IMR-90 (cell line): ENCODE results near the gene DIAPH2. TPM values are rescaled to one million over a fixed set of nuclear protein-coding genes. Genes with fewer than 3 reads are reported as not detected.

Experiments used
- ATAC-seq: fragments of 200-7000 bp; cut with Tn5 transposase; 2 replicates; pipeline ENCODE4 v1.9.1; 2020; ENCODE audit warnings: low read depth, mild to moderate bottlenecking, moderate library complexity
- BruUV-seq: library from RNA; stranded (reverse); fragments of 400-500 nt; replicated peaks from 2 replicates; lab custom pipeline; 2021; lab: Mats Ljungman, UMichigan
- CTCF ChIA-PET: fragments of 300-600 bp; formaldehyde crosslinking; extraction: SDS; loops from one replicate; lab custom pipeline; 2021; ENCODE audit warnings: antibody characterized with exemption; lab: Yijun Ruan, JAX
- POLR2A ChIA-PET: fragments of 300-600 bp; sonication (Branson Sonifier 250); formaldehyde crosslinking; loops from one replicate; lab custom pipeline; 2022; ENCODE audit warnings: antibody characterized with exemption; ENCODE audit not compliant: unreplicated experiment; lab: Charles Lee
- DNase-seq: peaks from one replicate; pipeline ENCODE4 v3.0.0; 2013
- H2AFZ ChIP-seq: replicated peaks from 2 replicates; pipeline ENCODE3; 2013; ENCODE audit warnings: low read length, mild to moderate bottlenecking; ENCODE audit not compliant: poor library complexity
- H2AK5ac ChIP-seq: 2 replicates; pipeline ENCODE4 v1.6.1; 2013; ENCODE audit warnings: low read depth, low read length, inconsistent platforms
- H2AK9ac ChIP-seq: replicated peaks from 2 replicates; pipeline ENCODE3; 2013; ENCODE audit warnings: mild to moderate bottlenecking, low read depth, low read length, moderate library complexity; ENCODE audit not compliant: poor library complexity
- H2BK120ac ChIP-seq: 2 replicates; pipeline ENCODE4 v1.6.1; 2013; ENCODE audit warnings: low read depth, low read length, inconsistent platforms
- H2BK15ac ChIP-seq: 3 replicates; pipeline ENCODE4 v1.6.1; 2013; ENCODE audit warnings: low read depth, low read length, inconsistent platforms
- H2BK20ac ChIP-seq: 2 replicates; pipeline ENCODE4 v1.6.1; 2013; ENCODE audit warnings: low read depth, mild to moderate bottlenecking, inconsistent platforms, low read length, moderate library complexity
- H2BK5ac ChIP-seq: 2 replicates; pipeline ENCODE4 v1.6.1; 2013; ENCODE audit warnings: mild to moderate bottlenecking, low read depth, low read length, inconsistent platforms; ENCODE audit not compliant: poor library complexity, severe bottlenecking
- H3K14ac ChIP-seq: replicated peaks from 2 replicates; pipeline ENCODE4 v1.6.1; 2013; ENCODE audit warnings: low read depth, low read length, inconsistent platforms
- H3K18ac ChIP-seq: 2 replicates; pipeline ENCODE4 v1.6.1; 2013; ENCODE audit warnings: low read depth, low read length, control low read depth
- H3K23ac ChIP-seq: 2 replicates; pipeline ENCODE4 v1.6.1; 2013; ENCODE audit warnings: low read depth, low read length, inconsistent platforms
- H3K27ac ChIP-seq: 2 replicates; pipeline ENCODE4 v1.5.1; 2013; ENCODE audit warnings: mild to moderate bottlenecking, control low read depth, low read length; ENCODE audit not compliant: insufficient read depth
- H3K27me3 ChIP-seq: 2 replicates; pipeline ENCODE4 v1.6.1; 2013; ENCODE audit warnings: low read length; ENCODE audit not compliant: control insufficient read depth, insufficient read depth
- H3K36me3 ChIP-seq: 2 replicates; pipeline ENCODE4 v1.6.1; 2013; ENCODE audit warnings: low read length, mixed read lengths; ENCODE audit not compliant: control insufficient read depth, insufficient read depth
- H3K4ac ChIP-seq: 2 replicates; pipeline ENCODE4 v1.6.1; 2013; ENCODE audit warnings: low read depth, low read length, inconsistent platforms
- H3K4me1 ChIP-seq: 2 replicates; pipeline ENCODE4 v1.6.1; 2013; ENCODE audit warnings: low read length, mixed read lengths; ENCODE audit not compliant: control insufficient read depth, insufficient read depth
- H3K4me2 ChIP-seq: 2 replicates; pipeline ENCODE4 v1.6.1; 2013; ENCODE audit warnings: low read depth, mild to moderate bottlenecking, control low read depth, low read length, moderate library complexity
- H3K4me3 ChIP-seq: 2 replicates; pipeline ENCODE4 v1.5.1; 2013; ENCODE audit warnings: low read depth, mild to moderate bottlenecking, control low read depth, low read length, moderate library complexity; ENCODE audit not compliant: insufficient read depth
- H3K56ac ChIP-seq: 2 replicates; pipeline ENCODE4 v1.6.1; 2013; ENCODE audit warnings: low read length, inconsistent platforms; ENCODE audit not compliant: insufficient read depth; ENCODE audit errors: extremely low read depth
- H3K79me1 ChIP-seq, 2 experiments: 2 replicates each; pipeline ENCODE4 v1.6.1; 2013; ENCODE audit warnings: low read length in 2 of 2, inconsistent platforms in 1 of 2, low read depth in 1 of 2
- H3K9ac ChIP-seq: 2 replicates; pipeline ENCODE4 v1.6.1; 2013; ENCODE audit warnings: low read depth, low read length, control low read depth
- H3K9me1 ChIP-seq: 2 replicates; pipeline ENCODE4 v1.6.1; 2013; ENCODE audit warnings: low read length, inconsistent platforms; ENCODE audit not compliant: insufficient read depth
- H3K9me3 ChIP-seq: 2 replicates; pipeline ENCODE4 v1.6.1; 2013; ENCODE audit warnings: low read length; ENCODE audit not compliant: control insufficient read depth, insufficient read depth
- H4K20me1 ChIP-seq: 2 replicates; pipeline ENCODE4 v1.6.1; 2013; ENCODE audit warnings: low read length, inconsistent platforms; ENCODE audit not compliant: insufficient read depth
- H4K5ac ChIP-seq: 2 replicates; pipeline ENCODE4 v1.6.1; 2013; ENCODE audit warnings: mild to moderate bottlenecking, low read depth, low read length, control low read depth
- H4K8ac ChIP-seq, 2 experiments: 2 replicates each; pipeline ENCODE4 v1.6.1; 2013; ENCODE audit warnings: low read depth in 2 of 2, low read length in 2 of 2, control low read depth in 1 of 2, inconsistent platforms in 1 of 2
- H4K91ac ChIP-seq: 2 replicates; pipeline ENCODE4 v1.6.1; 2013; ENCODE audit warnings: low read depth, low read length, inconsistent platforms; ENCODE audit not compliant: insufficient read depth
- BHLHE40 ChIP-seq: fragments of 150-350 bp; IDR thresholded peaks from 2 replicates; pipeline ENCODE4 v1.6.1; 2016; ENCODE audit warnings: mild to moderate bottlenecking, low read depth, low read length
- CEBPB ChIP-seq: IDR thresholded peaks from 2 replicates; pipeline ENCODE4 v1.6.1; 2012; ENCODE audit warnings: low read depth, low read length, improper control_type of control experiment
- CHD1 ChIP-seq: IDR thresholded peaks from 2 replicates; pipeline ENCODE4 v1.6.1; 2012; ENCODE audit warnings: low read depth, low read length, improper control_type of control experiment
- CTCF ChIP-seq: conservative IDR thresholded peaks from 2 replicates; pipeline ENCODE4 v1.5.1; 2012; ENCODE audit warnings: mild to moderate bottlenecking, low read depth, low read length, improper control_type of control experiment
- FOS ChIP-seq: fragments of 150-350 bp; IDR thresholded peaks from 2 replicates; pipeline ENCODE4 v1.6.1; 2016; ENCODE audit warnings: low read depth, low read length
- MAFK ChIP-seq: IDR thresholded peaks from 2 replicates; pipeline ENCODE4 v1.6.1; 2012; ENCODE audit warnings: low read depth, low read length, improper control_type of control experiment
- MXI1 ChIP-seq: IDR thresholded peaks from 2 replicates; pipeline ENCODE4 v1.6.1; 2012; ENCODE audit warnings: low read depth, mild to moderate bottlenecking, low read length, moderate library complexity, borderline replicate concordance
- POLR2A ChIP-seq: IDR thresholded peaks from 2 replicates; pipeline ENCODE4 v1.6.1; 2012; ENCODE audit warnings: mild to moderate bottlenecking, low read depth, low read length
- RAD21 ChIP-seq: IDR thresholded peaks from 2 replicates; pipeline ENCODE4 v1.6.1; 2012; ENCODE audit warnings: low read length, improper control_type of control experiment
- RCOR1 ChIP-seq: IDR thresholded peaks from 2 replicates; pipeline ENCODE4 v1.6.1; 2012; ENCODE audit warnings: mild to moderate bottlenecking, low read length, improper control_type of control experiment; ENCODE audit not compliant: insufficient replicate concordance
- RFX5 ChIP-seq: IDR thresholded peaks from 2 replicates; pipeline ENCODE4 v1.8.0; 2012; ENCODE audit warnings: low read depth, mild to moderate bottlenecking, low read length, moderate library complexity
- WGBS, 2 experiments: methylation state at CpG; one replicate each; pipeline versions ENCODE4 v1.1.5 to v1.1.7; 2013; ENCODE audit warnings: missing lambda C conversion rate in 2 of 2; ENCODE audit not compliant: insufficient read length in 1 of 2; ENCODE audit errors: extremely low coverage in 2 of 2; 5-methylcytosine and 5-hydroxymethylcytosine counted together
- dilution Hi-C: fragments of 300-500 bp; cut with HindIII; formaldehyde crosslinking; loops from one replicate; pipeline ENCODE4 v1.14.3; 2018; ENCODE audit warnings: low sequenced_read_pairs; ENCODE audit not compliant: unreplicated experiment
- in situ Hi-C: fragments of 300-500 bp; cut with MboI; formaldehyde crosslinking; loops from 3 replicates; pipeline ENCODE4 v1.14.3; 2019; ENCODE audit warnings: low sequenced_read_pairs, inconsistent platforms, mixed read lengths
- intact Hi-C: fragments of 100-400 bp; cut with micrococcal nuclease; formaldehyde crosslinking; loops from 2 replicates; pipeline ENCODE4 v1.10.0; 2022
- polyA plus RNA-seq, 3 experiments: library from polyadenylated mRNA; depleted of rRNA; stranded (reverse); fragments of >200 nt; gene quantifications; 2 replicates each; pipeline ENCODE4 v1.2.3, GENCODE V29; 2012; ENCODE audit warnings: low replicate concordance in 1 of 3
- total RNA-seq: library from RNA; depleted of rRNA; stranded (reverse); fragments of >200 nt; gene quantifications from 2 replicates; pipeline ENCODE4 v1.2.3, GENCODE V29; 2012
- TF ChIP-seq, protein P1 (sequence below): fragments of 150-350 bp; IDR thresholded peaks from 2 replicates; pipeline ENCODE4 v1.6.1; 2016; ENCODE audit warnings: low read depth, mild to moderate bottlenecking, low read length, moderate library complexity, borderline replicate concordance

DIAPH2 gene
- total and polyA plus RNA-seq, 2 of the 4 experiments (the other 2 are of a cell fraction): 3.6 to 19.9 TPM

DNA sequence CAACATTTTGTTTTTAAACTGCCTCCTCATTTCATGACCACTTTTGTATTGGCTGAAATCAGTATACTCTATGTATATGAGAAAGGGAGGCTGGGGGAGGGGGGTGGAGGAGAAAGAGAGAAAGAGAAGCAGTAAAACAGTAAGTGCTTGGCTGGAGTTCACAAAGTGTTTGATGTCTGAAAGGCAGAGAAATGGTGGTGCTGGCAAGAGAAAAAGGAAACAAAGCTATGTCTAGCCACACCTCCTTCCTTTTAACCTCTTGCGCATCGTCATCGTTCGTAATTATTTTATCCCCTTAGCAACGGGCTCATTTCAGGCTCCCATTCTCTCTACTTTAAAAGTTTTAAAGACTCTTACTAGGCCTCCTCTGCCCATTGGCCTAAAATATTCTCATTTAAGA, 224.6 kb downstream of the DIAPH2 start:
- Histone ChIP-seq H2BK20ac (no peak overlapping the region), H2AK9ac (no peak overlapping the region), H3K27me3 (no peaks in the 10 kb centered on the region), H2BK5ac (no peak overlapping the region), H3K4ac (no peak overlapping the region), H3K4me3 (no peak overlapping the region), H3K18ac (no peak overlapping the region), H3K23ac (no peak overlapping the region), H3K14ac (0 out of 2 replicates have a peak overlapping the region, but pooled peaks have one; percentile 28), H4K91ac (no peak overlapping the region), H4K5ac (no peak overlapping the region), H3K9me3 (no peaks in the 10 kb centered on the region), H3K4me2 (peak overlapping the region; percentile 16; the same call in 1 of the 2 replicates), H2AK5ac (no peak overlapping the region), H3K9ac (no peak overlapping the region), H4K8ac (0 out of 4 replicates have a peak overlapping the region, but pooled peaks of 1 of the 2 experiments have one; percentile 21), H3K79me1 (peaks cover 0 to 4% of the 10 kb centered on the region in 2 experiments; a peak in 1 of 4 replicates), H2BK120ac (no peak overlapping the region), H3K9me1 (no peaks in the 10 kb centered on the region), H3K56ac (no peak overlapping the region), H4K20me1 (no peaks in the 10 kb centered on the region), H2BK15ac (no peak overlapping the region), H3K36me3 (no peaks in the 10 kb centered on the region), H3K27ac (no peak overlapping the region), H2AFZ (no peak overlapping the region), H3K4me1 (no peaks in the 10 kb centered on the region)
- ChIA-PET CTCF (no interaction called here), POLR2A (no interaction called here)
- BruUV-seq: no TSS peak
- intact Hi-C loops (no loop called here), dilution Hi-C loops (no loop called here), in situ Hi-C loops (no loop called here)
- no CpG with 5 or more reads among the region's 5 CpGs for WGBS, 2 experiments
- peak; percentile 58 for DNase-seq
- TF ChIP-seq CTCF (no peak), CEBPB (no peak), RCOR1 (no peak), FOS (no peak), RAD21 (no peak), RFX5 (no peak), BHLHE40 (no peak), MXI1 (no peak), MAFK (no peak), CHD1 (no peak), POLR2A (no peak)
- TF ChIP-seq, protein P1, sequence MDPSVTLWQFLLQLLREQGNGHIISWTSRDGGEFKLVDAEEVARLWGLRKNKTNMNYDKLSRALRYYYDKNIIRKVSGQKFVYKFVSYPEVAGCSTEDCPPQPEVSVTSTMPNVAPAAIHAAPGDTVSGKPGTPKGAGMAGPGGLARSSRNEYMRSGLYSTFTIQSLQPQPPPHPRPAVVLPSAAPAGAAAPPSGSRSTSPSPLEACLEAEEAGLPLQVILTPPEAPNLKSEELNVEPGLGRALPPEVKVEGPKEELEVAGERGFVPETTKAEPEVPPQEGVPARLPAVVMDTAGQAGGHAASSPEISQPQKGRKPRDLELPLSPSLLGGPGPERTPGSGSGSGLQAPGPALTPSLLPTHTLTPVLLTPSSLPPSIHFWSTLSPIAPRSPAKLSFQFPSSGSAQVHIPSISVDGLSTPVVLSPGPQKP: no peak
- ATAC-seq: peak; percentile 14
